OCI-M2 (cell line): ENCODE measurements around the gene SYCP3.
"Not testable (repeated sequence)": the region's sequence is repeated elsewhere in the genome, so short reads cannot be mapped to it uniquely, and the experiment has no call there.

Source experiments
- DNase-seq: peaks from one replicate; lab custom pipeline; 2025; ENCODE audit not compliant: unreplicated experiment; lab: John Stamatoyannopoulos, UW

Gene SYCP3

DNA sequence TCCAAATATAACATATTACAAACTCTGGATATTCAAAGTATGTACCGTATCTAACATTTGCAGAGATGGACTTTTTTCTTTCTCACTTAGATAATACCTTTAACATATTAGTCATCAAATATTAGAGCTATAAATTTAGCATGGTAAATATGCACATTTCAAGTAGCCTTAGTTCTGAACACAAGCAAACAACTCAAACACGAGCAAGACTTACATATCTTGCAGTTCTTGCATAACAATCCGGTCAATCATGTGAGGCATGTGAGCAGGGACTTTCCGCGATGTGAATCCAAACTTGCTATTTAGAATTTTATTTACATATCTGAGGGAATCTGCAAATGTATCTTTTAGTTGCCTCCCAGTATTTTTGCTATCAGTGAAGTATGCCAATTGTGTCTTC lies 22.1 kb upstream of the SYCP3 start:
- DNase-seq: no peak

DNA sequence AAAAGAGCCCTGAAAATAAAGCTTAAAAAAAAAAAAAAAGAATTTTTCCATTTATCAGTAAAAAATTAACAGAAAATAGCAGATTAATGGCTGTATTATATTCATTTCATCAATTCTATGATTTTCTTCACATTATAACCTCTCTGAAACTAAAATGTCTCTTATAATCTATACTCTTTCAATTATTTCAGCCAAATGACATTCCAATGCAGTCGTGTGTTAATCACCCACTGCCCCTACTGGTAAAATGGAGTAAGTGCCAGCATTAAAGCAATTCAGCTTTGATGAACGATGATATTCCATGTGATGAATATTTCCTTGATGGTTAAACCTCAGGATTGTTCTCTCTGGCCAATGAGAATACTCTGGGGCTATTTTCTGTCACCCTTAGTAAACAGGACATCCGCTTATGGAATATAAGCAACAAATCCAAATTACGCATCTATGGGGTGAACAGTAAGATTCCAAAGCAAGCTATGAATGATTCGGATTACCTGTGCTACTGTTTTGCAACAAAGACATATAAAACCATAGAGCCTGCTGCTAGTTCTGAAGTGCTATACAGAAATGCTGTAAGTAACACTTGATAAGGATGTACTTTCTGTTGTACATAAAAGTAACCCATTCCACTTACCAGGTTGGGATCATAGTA lies 20.3 kb upstream of the SYCP3 start:
- DNase-seq: no peak

DNA sequence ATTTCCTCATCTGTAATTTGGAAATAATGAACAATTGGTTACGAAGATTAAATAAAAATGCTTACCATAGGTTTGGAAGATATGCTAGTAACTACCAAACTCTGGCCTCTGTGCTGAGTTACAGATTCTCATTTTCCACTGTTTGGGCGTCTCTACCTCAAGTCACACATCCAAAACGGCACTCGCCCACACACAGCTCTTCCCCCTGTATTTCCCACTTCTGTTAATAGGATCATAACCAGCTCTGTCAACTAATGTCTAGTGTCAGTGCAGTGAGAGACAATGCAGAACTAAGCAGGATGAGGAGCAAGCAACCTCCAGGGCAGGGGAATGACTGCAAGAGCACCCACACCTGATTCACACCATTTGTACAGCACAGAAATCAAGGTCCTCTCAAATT lies 10.9 kb upstream of the SYCP3 start:
- DNase-seq: no peak

- no peak for DNase-seq
These were observed 10.4 kb upstream of the SYCP3 start for GRCh38 chr12:101749657-101750056.

GRCh38 chr12:101748907-101749306 lies 9.6 kb upstream of the SYCP3 start:
- no peak for DNase-seq

- DNase-seq: no peak
These were observed 8.4 kb upstream of the SYCP3 start for GRCh38 chr12:101747697-101748096.

DNA sequence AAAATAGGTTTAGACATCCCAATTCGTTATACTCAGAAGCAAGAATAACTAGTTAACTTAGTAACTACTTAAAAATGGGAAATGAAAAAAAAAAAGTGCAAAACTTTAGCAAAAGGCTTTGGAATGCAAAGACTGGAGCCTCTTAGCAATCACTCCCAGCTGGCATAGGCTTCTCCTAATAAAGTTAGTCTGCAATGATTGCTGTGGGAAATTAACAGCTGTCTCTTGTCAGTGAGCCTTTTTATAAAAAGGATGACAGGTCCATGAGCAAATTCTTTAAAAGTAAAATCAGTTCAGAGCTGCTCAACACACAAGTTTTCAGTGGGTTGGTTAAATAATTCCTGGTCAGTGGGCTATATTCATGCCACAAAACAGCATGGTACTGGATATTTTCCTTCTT lies 7.4 kb upstream of the SYCP3 start:
- no peak for DNase-seq

DNA sequence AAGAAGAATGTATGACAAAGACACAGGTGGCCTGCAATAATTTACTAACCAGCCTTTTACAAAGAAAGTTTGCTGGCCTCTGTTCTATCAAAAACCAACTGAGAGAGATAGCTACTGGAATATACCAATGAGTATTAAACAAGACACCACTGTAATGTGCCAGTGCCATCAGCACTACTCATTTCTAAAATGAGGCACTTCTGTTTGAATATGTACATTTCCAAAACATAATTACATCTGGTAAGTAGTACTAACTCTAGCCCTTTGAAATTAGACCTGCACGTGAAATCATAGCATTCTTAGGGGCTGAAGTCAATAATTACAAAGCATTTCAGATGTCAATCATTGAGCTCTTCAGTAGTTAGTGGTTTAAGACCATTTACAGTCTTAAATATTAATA lies 6.9 kb upstream of the SYCP3 start:
- DNase-seq: no peak

DNA sequence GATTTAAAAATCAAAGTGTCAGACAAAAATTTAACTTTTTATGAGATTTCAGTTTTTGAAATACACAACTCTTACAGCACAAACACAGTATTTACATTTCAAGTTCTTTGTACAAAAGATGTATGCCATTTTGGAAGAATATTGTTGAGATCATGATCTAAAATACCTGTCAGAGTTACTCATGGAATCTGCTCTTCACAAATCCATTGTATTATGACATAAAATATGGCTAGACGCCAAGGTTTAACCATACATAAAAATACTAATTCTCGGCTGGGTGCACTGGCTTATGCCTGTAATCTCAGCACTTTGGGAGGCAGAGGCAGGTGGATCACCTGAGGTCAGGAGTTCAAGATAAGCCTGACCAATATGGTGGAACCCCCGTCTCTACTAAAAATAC lies 6.2 kb upstream of the SYCP3 start:
- no peak for DNase-seq

DNA sequence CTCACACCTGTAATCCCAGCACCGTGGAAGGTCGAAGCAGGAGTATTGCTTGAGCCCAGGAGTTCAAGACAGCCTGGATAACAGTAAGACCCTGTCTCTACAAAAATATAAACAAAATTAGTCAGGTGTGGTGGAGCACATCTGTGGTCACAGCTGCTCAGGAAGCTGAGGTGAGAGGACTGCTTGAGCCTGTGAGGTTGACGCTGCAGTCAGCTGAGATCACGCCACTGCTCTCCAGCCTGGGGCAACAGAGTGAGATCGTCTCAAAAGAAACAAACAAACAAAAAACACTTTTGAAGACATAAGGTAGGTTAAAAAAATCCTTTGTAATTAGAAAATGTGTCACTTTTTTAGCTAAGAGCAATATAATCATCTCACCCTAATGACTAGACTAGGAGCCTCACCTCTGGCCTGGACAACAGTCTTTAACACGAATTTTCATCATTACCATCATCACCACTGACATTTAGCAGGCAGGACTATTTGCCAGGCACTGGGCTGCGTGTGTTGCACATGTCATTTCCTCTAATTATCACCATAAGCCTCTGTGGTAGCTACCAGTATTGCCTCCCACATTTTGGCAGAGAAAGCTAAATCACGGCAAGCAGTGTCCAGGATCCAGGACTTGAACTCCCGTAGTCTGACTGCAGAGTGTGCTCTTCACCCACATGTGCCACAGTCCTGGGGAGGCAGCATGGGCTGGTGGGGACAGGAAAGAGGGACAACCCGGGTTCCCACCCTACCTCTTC lies 4.6 kb upstream of the SYCP3 start:
- no peak for DNase-seq

DNA sequence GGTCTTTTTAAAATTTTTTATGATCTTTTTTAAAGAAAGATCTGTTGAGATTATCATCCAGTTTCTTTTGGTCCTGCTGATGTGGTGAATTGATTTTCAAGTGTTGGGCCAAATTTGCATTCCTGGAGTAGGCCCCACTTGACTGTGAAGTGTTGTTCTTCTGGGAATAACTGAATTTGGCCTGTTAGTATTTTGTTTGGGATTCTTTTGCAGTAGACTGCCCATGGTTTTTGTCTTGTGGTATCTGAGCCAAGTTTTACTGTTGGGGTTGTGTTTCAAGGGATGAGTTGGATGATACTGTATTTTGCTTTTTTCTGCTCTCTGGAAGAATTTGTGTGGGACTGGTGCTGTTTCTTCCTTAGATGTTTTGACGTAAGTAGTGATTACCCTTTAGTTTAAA lies 4.0 kb upstream of the SYCP3 start:
- no peak for DNase-seq

- DNase-seq: no peak
These were observed 1.7 kb upstream of the SYCP3 start for GRCh38 chr12:101740980-101741379.

GRCh38 chr12:101740566-101740965 lies 1.3 kb upstream of the SYCP3 start:
- no peak for DNase-seq

DNA sequence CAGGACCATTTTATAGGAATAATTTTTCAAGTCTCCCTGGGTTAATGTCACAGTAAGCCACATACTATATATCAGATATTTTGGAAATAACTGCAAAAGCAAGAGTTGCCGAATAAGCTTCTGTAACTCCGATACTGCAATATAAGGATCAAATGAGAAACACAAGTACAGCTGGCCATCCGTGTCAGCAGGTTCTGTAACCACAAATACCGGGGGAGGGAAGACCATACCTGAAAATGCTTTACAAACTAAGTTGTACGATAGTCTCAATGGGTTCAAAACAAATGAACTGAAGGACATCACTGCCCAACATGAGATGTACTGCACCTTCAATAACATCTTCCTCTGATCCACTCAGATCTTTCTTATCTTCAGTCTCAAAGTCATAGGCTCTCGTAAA lies 1.8 kb downstream of the SYCP3 start:
- DNase-seq: no peak

DNA sequence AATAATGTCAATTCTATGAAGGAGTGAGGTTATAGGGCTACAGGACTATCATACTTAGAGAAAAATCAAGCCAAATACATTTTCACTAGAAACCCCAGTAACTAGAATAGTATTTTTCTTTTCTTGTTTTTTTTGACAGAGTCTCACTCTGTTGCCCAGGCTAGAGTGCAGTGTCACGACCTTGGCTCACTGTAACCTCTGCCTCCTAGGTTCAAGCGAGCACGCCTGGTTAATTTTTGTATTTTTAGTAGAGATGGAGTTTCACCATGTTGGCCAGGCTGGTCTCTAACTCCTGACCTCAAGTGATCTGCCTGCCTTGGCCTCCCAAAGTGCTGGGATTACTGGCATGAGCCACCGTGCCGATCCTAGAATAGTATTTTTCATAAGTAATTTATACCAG lies 4.8 kb downstream of the SYCP3 start:
- DNase-seq: not testable (repeated sequence)

GRCh38 chr12:101733166-101733565 lies 6.1 kb downstream of the SYCP3 start:
- DNase-seq: no peak

GRCh38 chr12:101732318-101732717 lies 6.9 kb downstream of the SYCP3 start:
- no peak for DNase-seq

GRCh38 chr12:101729842-101730241 lies 9.4 kb downstream of the SYCP3 start:
- DNase-seq: no peak

DNA sequence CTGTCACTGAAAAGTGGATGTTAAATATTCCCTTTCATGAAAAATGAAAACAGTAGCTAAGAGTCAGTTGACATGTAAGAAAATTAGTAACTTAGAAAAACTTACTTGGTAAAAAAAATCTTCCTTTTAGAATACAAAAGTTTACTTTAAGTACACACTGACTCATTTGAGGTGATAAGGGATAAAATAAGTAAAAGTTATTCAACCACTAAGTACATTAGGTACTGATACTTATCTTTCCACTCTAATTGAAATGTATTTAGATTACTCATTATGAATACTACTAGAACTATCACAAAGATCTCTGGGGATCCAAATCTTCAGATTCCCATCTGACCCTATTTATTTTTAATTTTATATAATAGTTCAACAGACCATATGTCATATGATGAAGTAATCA lies 12.2 kb downstream of the SYCP3 start:
- DNase-seq: no peak

- DNase-seq: no peak
These were observed 16.9 kb downstream of the SYCP3 start for GRCh38 chr12:101722392-101722791.

- DNase-seq: no peak
These were observed 19.1 kb downstream of the SYCP3 start for GRCh38 chr12:101720118-101720517.

DNA sequence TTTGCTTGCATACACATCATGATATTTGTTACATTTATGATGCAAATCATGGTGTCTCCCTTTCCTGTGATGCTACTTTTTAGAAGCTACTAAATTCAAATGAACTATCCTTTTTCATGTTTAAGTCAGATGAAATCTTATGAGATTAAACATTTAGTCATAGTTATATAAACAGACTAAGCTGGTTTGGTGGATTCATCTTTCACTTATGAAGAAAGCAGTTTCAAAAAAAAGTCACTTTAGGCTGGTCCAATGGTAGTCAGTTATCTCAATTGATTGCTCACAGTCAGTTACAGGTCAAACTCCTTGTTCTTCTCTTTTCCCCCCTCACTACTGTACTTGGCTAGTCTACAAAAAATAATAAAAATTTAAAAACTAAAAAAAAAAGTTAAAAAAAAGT lies 19.7 kb downstream of the SYCP3 start:
- no peak for DNase-seq

DNA sequence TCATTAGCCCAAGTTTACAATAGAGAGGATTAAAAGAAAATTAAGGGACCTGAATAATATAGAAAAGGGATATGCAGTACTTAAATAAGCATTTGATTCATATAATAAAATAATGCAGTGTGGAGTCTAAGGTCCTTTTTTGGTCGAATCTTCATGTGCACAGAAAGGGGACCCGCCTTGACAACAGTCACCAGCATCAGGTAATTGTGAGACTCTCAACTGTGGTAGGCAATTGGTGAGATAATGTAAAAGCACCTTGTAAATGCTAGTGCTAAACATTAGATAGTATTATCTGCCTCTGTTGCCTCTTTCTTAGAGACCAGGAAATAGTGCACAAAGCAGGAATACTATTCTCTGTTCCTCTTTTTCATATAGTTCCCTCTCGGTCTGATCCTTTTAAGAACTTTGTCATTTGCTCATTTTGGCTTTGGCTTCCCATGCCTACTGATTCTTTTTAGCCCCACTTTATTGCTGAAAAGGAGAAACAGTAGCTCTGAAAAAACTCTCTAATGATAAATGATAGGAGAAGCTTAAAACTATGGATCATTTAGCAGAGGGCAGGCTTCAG lies 24.3 kb downstream of the SYCP3 start:
- DNase-seq: no peak
